AG04450 (cell line): Measurements from ENCODE around the gene CHRNE. TPM values are rescaled to one million over a fixed set of nuclear protein-coding genes. Genes with fewer than 3 reads are reported as not detected.
A peak's percentile ranks its signal among the peaks of the same experiment; 100 is the strongest.

Experiments
- CTCF ChIA-PET: fragments of 300-600, 350-600 bp; formaldehyde crosslinking; extraction: SDS; loops from one replicate; lab custom pipeline; 2022; ENCODE audit warnings: antibody characterized with exemption, inconsistent platforms; lab: Charles Lee
- POLR2A ChIA-PET: fragments of 350-600 bp; formaldehyde crosslinking; extraction: SDS; loops from one replicate; lab custom pipeline; 2021; ENCODE audit warnings: antibody characterized with exemption, inconsistent platforms; lab: Yijun Ruan, JAX
- DNase-seq: peaks from one replicate; pipeline ENCODE4 v3.0.0-alpha.2; 2011; ENCODE audit warnings: low read depth, low spot score
- H3K27ac ChIP-seq: one replicate; pipeline ENCODE4 v1.5.1; 2012; ENCODE audit warnings: low read depth, low read length, control low read depth
- H3K27me3 ChIP-seq: one replicate; pipeline ENCODE4 v1.6.0; 2012; ENCODE audit warnings: low read length; ENCODE audit not compliant: control insufficient read depth, insufficient read depth
- H3K4me3 ChIP-seq: 2 replicates; pipeline ENCODE4 v1.5.1; 2011; ENCODE audit warnings: mild to moderate bottlenecking, low read depth, low read length, control low read depth
- H3K9me3 ChIP-seq: 2 replicates; pipeline ENCODE4 v1.5.1; 2012; ENCODE audit warnings: low read length; ENCODE audit not compliant: control insufficient read depth, insufficient read depth
- CTCF ChIP-seq: IDR thresholded peaks from 2 replicates; pipeline ENCODE4 v1.5.1; 2011; ENCODE audit warnings: low read depth, low read length, control low read depth, inconsistent platforms
- polyA minus RNA-seq: library from RNA; depleted of rRNA, polyadenylated mRNA; stranded (reverse); fragments of >200 nt; gene quantifications from 2 replicates; pipeline ENCODE4 v1.2.3, GENCODE V29; 2011; rRNA and poly(A)+ RNA removed
- polyA plus RNA-seq: library from polyadenylated mRNA; depleted of rRNA; stranded (reverse); fragments of >200 nt; gene quantifications from 2 replicates; pipeline ENCODE4 v1.2.3, GENCODE V29; 2011; rRNA removed

CHRNE gene
- 0.07 and 0.19 TPM in 2 replicates for polyA plus RNA-seq
- polyA minus RNA-seq, result 0.17 and 0.46 TPM in 2 replicates

- POLR2A ChIA-PET, result no interaction called here
- DNase-seq, result peak; percentile 56
- CTCF ChIA-PET, result interaction anchor here (0.6 to 1.8 kb wide), 9 partner anchors 16 to 482 kb away, joined by 3 to 7 read pairs (median 3); partner anchors contain the start of genes ARRB2 and PSMB6
- peaks cover 5% of the 10 kb centered on the region for H3K27me3 ChIP-seq
- peaks cover 26% of the 10 kb centered on the region; the same call in 1 of the 2 replicates for H3K9me3 ChIP-seq
- peak; percentile 82 for TF ChIP-seq CTCF
- no peak within 1 kb of the TSS for H3K27ac ChIP-seq
- no peak within 1 kb of the TSS for H3K4me3 ChIP-seq
Measured at GRCh38 chr17:4903051-4903818, at the start of gene CHRNE. Gene CHRNE (minus strand): TSS chr17:4903098. CDS start chr17:4903063, 35 bp downstream.

- ChIA-PET POLR2A (interaction anchor here (0.6 to 9.1 kb wide), 3 partner anchors 12 to 330 kb away, joined by 6 to 128 read pairs (median 7); partner anchors contain the start of genes RNF167, SLC25A11 and SPAG7), CTCF (interaction anchor here (0.6 to 1.1 kb wide), 3 partner anchors 43 to 111 kb away, joined by 3 to 4 read pairs (median 3); no protein-coding TSS in a partner anchor)
- no peak for DNase-seq
- Histone ChIP-seq H3K4me3 (no peak overlapping the region), H3K27me3 (no peaks in the 10 kb centered on the region), H3K9me3 (peaks cover 3% of the 10 kb centered on the region; the same call in 1 of the 2 replicates), H3K27ac (no peak overlapping the region)
- no peak for TF ChIP-seq CTCF
Measured at GRCh38 chr17:4951486-4951885, 48.6 kb upstream of the CHRNE start.

GRCh38 chr17:4950746-4951204 is 47.9 kb upstream of the CHRNE start, which contains the start of gene ENO3:
Gene ENO3 (plus strand): TSS chr17:4951119. CDS start chr17:4951830, 711 bp downstream.
- POLR2A ChIA-PET, result interaction anchor here (1.1 to 9.1 kb wide), 4 partner anchors 11 to 47 kb away, joined by 3 to 128 read pairs (median 12); partner anchors contain the start of genes KIF1C, RNF167, SLC25A11 and SPAG7
- no peak for DNase-seq
- peak within 1 kb of the TSS; percentile 48 for H3K4me3 ChIP-seq
- CTCF ChIA-PET, result interaction anchor here (0.6 to 1.1 kb wide), 3 partner anchors 42 to 111 kb away, joined by 3 to 4 read pairs (median 3); no protein-coding TSS in a partner anchor
- H3K27me3 ChIP-seq, result no peaks in the 10 kb centered on the region
- H3K9me3 ChIP-seq, result peaks cover 3% of the 10 kb centered on the region; the same call in 1 of the 2 replicates
- peak within 1 kb of the TSS; percentile 91 for H3K27ac ChIP-seq
- no peak for TF ChIP-seq CTCF

GRCh38 chr17:4950075-4950745 is 47.3 kb upstream of the CHRNE start:
- DNase-seq, result no peak
- H3K27me3 ChIP-seq, result no peaks in the 10 kb centered on the region
- TF ChIP-seq CTCF, result no peak
- peaks cover 3% of the 10 kb centered on the region; the same call in 1 of the 2 replicates for H3K9me3 ChIP-seq
- POLR2A ChIA-PET, result interaction anchor here (1.1 to 9.1 kb wide), 3 partner anchors 11 to 48 kb away, joined by 3 to 128 read pairs (median 18); partner anchors contain the start of genes KIF1C, RNF167, SLC25A11 and SPAG7
- peak overlapping the region; percentile 91 for H3K27ac ChIP-seq
- CTCF ChIA-PET, result no interaction called here
- H3K4me3 ChIP-seq, result peak overlapping the region; percentile 48
